Activated CD8-positive, alpha-beta T cell treated with anti-CD3 and anti-CD28 coated beads for 36 hours (primary cell): ENCODE measurements around the gene MKI67. TPM values are rescaled to one million over a fixed set of nuclear protein-coding genes. Genes with fewer than 3 reads are reported as not detected.

ENCODE experiments used
- ATAC-seq: fragments of 200-7000 bp; cut with Tn5 transposase; one replicate; pipeline ENCODE4 v1.10.0; 2021; ENCODE audit warnings: mild to moderate bottlenecking, moderate library complexity
- CTCF ChIA-PET: fragments of 350-600 bp; sonication (Branson Sonifier 250); formaldehyde crosslinking; loops from one replicate; lab custom pipeline; 2021; ENCODE audit warnings: antibody characterized with exemption; lab: Charles Lee
- POLR2A ChIA-PET: fragments of 350-600 bp; sonication (Branson Sonifier 250); formaldehyde crosslinking; loops from one replicate; lab custom pipeline; 2021; ENCODE audit warnings: antibody characterized with exemption; lab: Charles Lee
- DNase-seq: peaks from one replicate; pipeline ENCODE4 v3.0.0-alpha.2; 2020
- H3K27ac Mint-ChIP-seq: one replicate; pipeline ENCODE4 v1.8.0; 2021; ENCODE audit warnings: mild to moderate bottlenecking, mixed read lengths
- H3K27me3 Mint-ChIP-seq: one replicate; pipeline ENCODE4 v1.8.0; 2021; ENCODE audit warnings: mixed read lengths
- H3K36me3 Mint-ChIP-seq: one replicate; pipeline ENCODE4 v1.8.0; 2021; ENCODE audit warnings: low read depth, mixed read lengths
- H3K4me1 Mint-ChIP-seq: one replicate; pipeline ENCODE4 v1.8.0; 2021; ENCODE audit warnings: low read depth, mixed read lengths
- H3K4me3 Mint-ChIP-seq: one replicate; pipeline ENCODE4 v1.8.0; 2021; ENCODE audit warnings: mild to moderate bottlenecking, moderate library complexity, mixed read lengths
- H3K9me3 Mint-ChIP-seq: one replicate; pipeline ENCODE4 v1.8.0; 2021; ENCODE audit warnings: mixed read lengths
- CTCF ChIP-seq: fragments of 200-600 bp; IDR thresholded peaks from one replicate; pipeline ENCODE4 v1.8.0; 2022; ENCODE audit warnings: antibody characterized with exemption, mild to moderate bottlenecking
- intact Hi-C: fragments of 100-400 bp; cut with micrococcal nuclease; formaldehyde crosslinking; loops from one replicate; pipeline ENCODE4 v1.10.0; 2022
- total RNA-seq, 2 experiments: library from RNA; stranded (reverse); gene quantifications; one replicate each; pipeline ENCODE4 v1.2.3, GENCODE V29; 2021

The MKI67 gene
- total RNA-seq, 2 experiments from 2014 or later = 205 to 230 TPM

GRCh38 chr10:128058106-128058749 lies 68.0 kb downstream of the MKI67 start:
- ChIA-PET POLR2A (interaction anchor here (1.0 to 9.5 kb wide), 3 partner anchors 11 to 68 kb away, joined by 3 to 133 read pairs (median 4); partner anchors contain the start of gene MKI67), CTCF (interaction anchor here (0.7 to 2.5 kb wide), 5 partner anchors 10 to 67 kb away, joined by 3 to 17 read pairs (median 4); no protein-coding TSS in a partner anchor)
- no peak for TF ChIP-seq CTCF
- Mint-ChIP-seq H3K4me3 (no peak overlapping the region), H3K9me3 (no peaks in the 10 kb centered on the region), H3K27me3 (no peaks in the 10 kb centered on the region), H3K27ac (peak overlapping the region; percentile 62), H3K36me3 (peaks cover 55% of the 10 kb centered on the region), H3K4me1 (peaks cover 50% of the 10 kb centered on the region)
- DNase-seq = no peak
- intact Hi-C loops = no loop called here
- ATAC-seq = no peak

- no peak for TF ChIP-seq CTCF
- no peak for DNase-seq
- no peak for ATAC-seq
- H3K27me3 Mint-ChIP-seq = no peaks in the 10 kb centered on the region
- H3K9me3 Mint-ChIP-seq = no peaks in the 10 kb centered on the region
- peaks cover 54% of the 10 kb centered on the region for H3K36me3 Mint-ChIP-seq
- POLR2A ChIA-PET = interaction anchor here (1.1 to 9.5 kb wide), 2 partner anchors 9 to 10 kb away, joined by 4 to 133 read pairs; no protein-coding TSS in a partner anchor
- no peak overlapping the region for H3K4me3 Mint-ChIP-seq
- CTCF ChIA-PET = interaction anchor here (0.7 to 1.0 kb wide), 2 partner anchors 13 to 20 kb away, joined by 3 read pairs; no protein-coding TSS in a partner anchor
- H3K4me1 Mint-ChIP-seq = peaks cover 36% of the 10 kb centered on the region
- intact Hi-C loops = no loop called here
- no peak overlapping the region for H3K27ac Mint-ChIP-seq
Measured at GRCh38 chr10:128056303-128057050, 69.7 kb downstream of the MKI67 start.

GRCh38 chr10:128055061-128055868 lies 71.0 kb downstream of the MKI67 start:
- ATAC-seq (no peak), DNase-seq (no peak)
- POLR2A ChIA-PET = interaction anchor here (1.1 to 5.3 kb wide), 2 partner anchors 8 kb away, joined by 4 to 44 read pairs; no protein-coding TSS in a partner anchor
- no peak for TF ChIP-seq CTCF
- CTCF ChIA-PET = no interaction called here
- H3K36me3 Mint-ChIP-seq = peaks cover 62% of the 10 kb centered on the region
- H3K4me3 Mint-ChIP-seq = no peak overlapping the region
- H3K9me3 Mint-ChIP-seq = no peaks in the 10 kb centered on the region
- no peaks in the 10 kb centered on the region for H3K27me3 Mint-ChIP-seq
- intact Hi-C loops = no loop called here
- no peak overlapping the region for H3K27ac Mint-ChIP-seq
- peaks cover 42% of the 10 kb centered on the region for H3K4me1 Mint-ChIP-seq

- DNase-seq = no peak
- ChIA-PET CTCF (interaction anchor here (3.5 kb wide), 1 partner anchor 9 kb away, joined by 27 read pairs; no protein-coding TSS in a partner anchor), POLR2A (interaction anchor here (5.3 kb wide), 1 partner anchor 9 kb away, joined by 44 read pairs; no protein-coding TSS in a partner anchor)
- Mint-ChIP-seq H3K4me3 (no peak overlapping the region), H3K27ac (peak overlapping the region; percentile 2), H3K27me3 (no peaks in the 10 kb centered on the region), H3K9me3 (no peaks in the 10 kb centered on the region), H3K4me1 (peaks cover 42% of the 10 kb centered on the region), H3K36me3 (peaks cover 61% of the 10 kb centered on the region)
- TF ChIP-seq CTCF = no peak
- no peak for ATAC-seq
- intact Hi-C loops = no loop called here
Measured at GRCh38 chr10:128054163-128054970, 71.9 kb downstream of the MKI67 start.
